ENCODE results near the gene OLFM4.

OLFM4 gene

DNA sequence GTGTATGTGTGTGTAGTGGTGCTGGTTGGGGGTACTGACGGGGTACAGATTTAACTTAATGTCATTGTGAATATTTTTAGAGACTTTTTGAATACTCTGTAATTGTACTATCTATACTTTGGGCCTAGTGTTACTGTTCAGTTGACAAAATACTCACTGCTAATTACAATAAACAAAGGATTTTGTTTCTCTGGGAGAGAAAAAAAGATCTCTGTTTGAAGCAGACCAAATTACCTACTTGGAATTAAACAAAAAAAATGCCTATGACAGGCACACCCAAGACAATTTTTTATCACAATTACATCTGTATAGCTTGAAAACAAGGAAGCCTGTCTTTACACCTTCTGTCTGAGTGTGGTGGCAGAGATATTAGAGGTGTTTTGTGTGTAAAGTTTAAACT, 45.1 kb downstream of the OLFM4 start:
- Histone ChIP-seq H3K27ac (no peak overlapping the region), H3K27me3 (replicated peaks) (no peaks in the 10 kb centered on the region), H3K4me3 (ENCODE audit: low read depth, low read length) (no peak overlapping the region), H3K36me3 (replicated peaks) (no peaks in the 10 kb centered on the region)
- TF ChIP-seq, protein P1, sequence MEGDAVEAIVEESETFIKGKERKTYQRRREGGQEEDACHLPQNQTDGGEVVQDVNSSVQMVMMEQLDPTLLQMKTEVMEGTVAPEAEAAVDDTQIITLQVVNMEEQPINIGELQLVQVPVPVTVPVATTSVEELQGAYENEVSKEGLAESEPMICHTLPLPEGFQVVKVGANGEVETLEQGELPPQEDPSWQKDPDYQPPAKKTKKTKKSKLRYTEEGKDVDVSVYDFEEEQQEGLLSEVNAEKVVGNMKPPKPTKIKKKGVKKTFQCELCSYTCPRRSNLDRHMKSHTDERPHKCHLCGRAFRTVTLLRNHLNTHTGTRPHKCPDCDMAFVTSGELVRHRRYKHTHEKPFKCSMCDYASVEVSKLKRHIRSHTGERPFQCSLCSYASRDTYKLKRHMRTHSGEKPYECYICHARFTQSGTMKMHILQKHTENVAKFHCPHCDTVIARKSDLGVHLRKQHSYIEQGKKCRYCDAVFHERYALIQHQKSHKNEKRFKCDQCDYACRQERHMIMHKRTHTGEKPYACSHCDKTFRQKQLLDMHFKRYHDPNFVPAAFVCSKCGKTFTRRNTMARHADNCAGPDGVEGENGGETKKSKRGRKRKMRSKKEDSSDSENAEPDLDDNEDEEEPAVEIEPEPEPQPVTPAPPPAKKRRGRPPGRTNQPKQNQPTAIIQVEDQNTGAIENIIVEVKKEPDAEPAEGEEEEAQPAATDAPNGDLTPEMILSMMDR (IDR thresholded peaks at IDR 0.05; ENCODE audit: low read depth, low read length, missing control alignments), result no peak
- DNase-seq, result no peak
- in situ Hi-C loops (cut with HindIII; ENCODE audit: low pct_ligation_motif_present, low sequenced_read_pairs), result no loop called here

DNA sequence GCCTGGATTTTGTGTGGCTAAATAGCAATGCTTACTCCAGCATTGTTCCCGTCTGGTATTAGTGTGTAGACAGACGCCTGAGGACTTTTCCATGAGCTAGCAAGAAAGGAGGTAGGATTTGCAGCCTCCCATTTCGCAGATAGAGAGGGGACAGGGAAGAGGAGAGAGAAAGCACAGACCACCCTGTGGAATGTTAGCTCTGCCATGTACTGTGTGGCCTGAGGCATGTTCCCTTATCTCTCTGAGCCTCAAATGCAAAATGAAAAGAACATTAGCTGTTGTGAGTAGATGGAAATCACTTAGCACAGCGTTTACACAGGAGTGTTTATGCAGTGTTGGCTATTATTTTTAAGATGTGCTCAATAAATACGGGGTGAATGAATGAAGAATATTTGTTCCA, 45.5 kb downstream of the OLFM4 start:
- H3K27ac ChIP-seq, result no peak overlapping the region
- DNase-seq, result no peak
- TF ChIP-seq, protein P1 (IDR thresholded peaks at IDR 0.05; ENCODE audit: low read depth, low read length, missing control alignments), result no peak
- H3K4me3 ChIP-seq (ENCODE audit: low read depth, low read length), result no peak overlapping the region
- H3K27me3 ChIP-seq (replicated peaks), result no peaks in the 10 kb centered on the region
- in situ Hi-C loops (cut with HindIII; ENCODE audit: low pct_ligation_motif_present, low sequenced_read_pairs), result no loop called here
- H3K36me3 ChIP-seq (replicated peaks), result no peaks in the 10 kb centered on the region

DNA sequence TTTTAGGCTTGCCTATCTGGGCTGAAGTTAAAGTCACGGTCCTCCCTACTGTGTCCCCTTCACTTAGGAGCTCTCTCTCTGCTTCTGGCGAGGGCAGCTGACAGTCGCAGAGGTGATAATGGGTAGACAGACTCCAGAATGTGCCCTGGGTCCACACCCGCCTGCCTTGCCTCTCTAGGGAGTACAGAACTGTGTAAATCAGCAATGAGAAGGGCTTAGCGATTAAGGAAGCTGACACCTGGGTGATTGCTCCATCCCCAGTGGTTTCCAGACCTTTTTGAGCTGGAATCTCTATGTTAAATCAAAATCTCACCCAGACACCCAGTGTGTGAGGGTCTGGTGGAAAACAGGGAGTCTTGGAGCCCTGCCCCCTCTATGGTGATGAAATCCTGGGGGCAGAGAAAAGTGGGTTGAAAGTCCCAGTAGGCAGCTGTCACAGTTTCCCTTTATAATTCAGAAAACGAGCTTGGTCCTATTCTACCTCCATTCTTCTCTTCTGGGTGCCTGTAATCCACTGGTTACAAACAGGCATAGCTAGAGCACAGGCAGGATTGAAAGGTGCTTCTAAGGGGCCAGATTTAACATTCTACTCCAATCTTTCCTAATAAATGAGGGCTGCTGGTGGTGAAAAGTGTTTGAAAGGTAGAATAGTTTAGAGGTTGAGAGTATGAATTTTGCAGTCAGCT, 46.9 kb downstream of the OLFM4 start:
- H3K36me3 ChIP-seq (replicated peaks), result no peaks in the 10 kb centered on the region
- in situ Hi-C loops (cut with HindIII; ENCODE audit: low pct_ligation_motif_present, low sequenced_read_pairs), result no loop called here
- no peak overlapping the region for H3K4me3 ChIP-seq (ENCODE audit: low read depth, low read length)
- H3K27ac ChIP-seq, result no peak overlapping the region
- TF ChIP-seq, protein P1 (IDR thresholded peaks at IDR 0.05; ENCODE audit: low read depth, low read length, missing control alignments), result no peak
- no peaks in the 10 kb centered on the region for H3K27me3 ChIP-seq (replicated peaks)
- DNase-seq, result no peak

DNA sequence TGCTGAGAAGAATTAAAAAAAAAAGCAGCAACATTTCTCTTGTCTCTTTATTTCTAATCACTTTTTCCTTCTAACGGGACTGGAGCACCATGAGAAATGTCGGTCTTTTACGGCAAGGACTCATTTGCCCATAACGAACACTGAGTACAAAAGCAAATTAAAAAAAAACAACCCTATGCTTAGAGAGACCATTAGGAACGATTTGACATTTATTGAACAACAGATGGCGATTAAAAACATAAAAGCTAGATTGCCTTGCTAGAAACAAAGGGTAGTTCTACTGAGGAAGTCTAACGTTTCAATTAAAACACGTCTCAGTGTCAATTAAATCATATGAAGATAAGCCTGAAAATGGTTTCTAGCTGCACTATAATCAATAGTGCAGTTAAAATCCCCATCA, 51.1 kb downstream of the OLFM4 start:
- DNase-seq, result no peak
- Histone ChIP-seq H3K4me3 (ENCODE audit: low read depth, low read length) (no peak overlapping the region), H3K36me3 (replicated peaks) (no peaks in the 10 kb centered on the region), H3K27ac (no peak overlapping the region), H3K27me3 (replicated peaks) (no peaks in the 10 kb centered on the region)
- in situ Hi-C loops (cut with HindIII; ENCODE audit: low pct_ligation_motif_present, low sequenced_read_pairs), result no loop called here
- TF ChIP-seq, protein P1 (IDR thresholded peaks at IDR 0.05; ENCODE audit: low read depth, low read length, missing control alignments), result no peak

DNA sequence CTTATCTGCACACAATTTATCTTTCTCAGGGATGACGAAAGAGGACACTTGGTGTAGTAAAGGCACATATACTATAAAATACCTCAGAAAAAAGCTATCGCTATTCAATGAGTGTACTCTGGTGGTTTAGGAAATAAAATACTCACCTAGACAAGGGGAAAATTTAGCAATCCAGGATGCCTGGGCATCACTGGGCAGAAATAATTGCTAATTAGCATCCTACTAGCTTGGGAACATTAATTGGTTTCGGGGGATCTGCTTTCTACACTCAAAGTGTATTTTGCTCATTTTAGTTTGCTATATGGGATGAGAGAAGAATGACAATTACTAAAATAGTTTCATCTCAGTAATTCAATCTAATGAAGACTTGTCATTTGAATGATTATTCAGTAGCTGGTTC, 60.3 kb downstream of the OLFM4 start:
- H3K27ac ChIP-seq, result no peak overlapping the region
- no peak overlapping the region for H3K4me3 ChIP-seq (ENCODE audit: low read depth, low read length)
- DNase-seq, result no peak
- TF ChIP-seq, protein P1 (IDR thresholded peaks at IDR 0.05; ENCODE audit: low read depth, low read length, missing control alignments), result no peak
- H3K36me3 ChIP-seq (replicated peaks), result no peaks in the 10 kb centered on the region
- no peaks in the 10 kb centered on the region for H3K27me3 ChIP-seq (replicated peaks)
- in situ Hi-C loops (cut with HindIII; ENCODE audit: low pct_ligation_motif_present, low sequenced_read_pairs), result no loop called here

DNA sequence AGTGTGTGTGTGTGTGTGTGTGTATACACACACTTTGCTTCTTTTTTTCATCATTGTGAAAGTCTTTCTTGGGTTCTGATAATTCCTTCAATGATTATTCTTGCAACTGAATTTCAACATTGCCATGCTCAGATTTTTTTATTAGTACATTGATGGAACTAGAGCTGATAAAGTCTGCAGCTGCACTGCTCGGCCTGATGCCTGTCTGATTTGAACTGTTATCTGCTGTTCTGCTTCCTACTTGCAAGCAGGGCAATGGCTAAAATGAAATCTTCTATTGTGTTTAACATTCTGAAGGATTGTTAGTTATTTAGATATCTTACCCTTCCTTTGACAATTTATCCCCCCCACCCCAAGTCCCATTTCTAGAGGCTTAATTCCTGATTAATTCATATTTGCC, 61.3 kb downstream of the OLFM4 start:
- in situ Hi-C loops (cut with HindIII; ENCODE audit: low pct_ligation_motif_present, low sequenced_read_pairs), result no loop called here
- no peaks in the 10 kb centered on the region for H3K27me3 ChIP-seq (replicated peaks)
- no peak for DNase-seq

More for the DNA sequence above, 61.3 kb downstream of the OLFM4 start:
- TF ChIP-seq, protein P1 (IDR thresholded peaks at IDR 0.05; ENCODE audit: low read depth, low read length, missing control alignments), result no peak
- Histone ChIP-seq H3K4me3 (ENCODE audit: low read depth, low read length) (no peak overlapping the region), H3K36me3 (replicated peaks) (no peaks in the 10 kb centered on the region), H3K27ac (no peak overlapping the region)
